NCI-H526 treated with DMSO at 0.1 percent for 48 hours (cell line): ENCODE results near the gene MST1R.

Source experiments
- DNase-seq: peaks from one replicate; lab custom pipeline; 2025; lab: John Stamatoyannopoulos, UW

The MST1R gene

DNA sequence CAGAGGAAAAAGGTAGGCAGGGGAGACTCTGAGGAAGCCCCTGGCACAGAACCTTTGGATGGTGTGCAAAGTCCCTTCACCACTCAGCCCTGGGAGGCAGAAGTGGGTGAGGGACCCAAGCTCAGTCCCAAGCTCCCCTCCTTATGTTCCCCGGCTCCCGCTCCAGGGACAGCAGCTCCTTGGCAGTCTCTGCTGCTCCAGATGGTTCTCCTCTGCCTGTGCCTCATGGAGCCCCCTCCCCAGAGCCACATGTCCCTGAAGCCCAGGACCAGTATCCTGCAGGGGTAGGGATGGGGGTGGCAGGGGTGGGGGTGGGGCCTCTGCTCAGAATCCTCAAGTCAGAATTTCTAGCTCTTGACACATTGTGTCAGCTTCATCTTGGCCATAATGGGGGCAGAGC is 26.0 kb downstream of the MST1R start:
- DNase-seq = no peak

DNA sequence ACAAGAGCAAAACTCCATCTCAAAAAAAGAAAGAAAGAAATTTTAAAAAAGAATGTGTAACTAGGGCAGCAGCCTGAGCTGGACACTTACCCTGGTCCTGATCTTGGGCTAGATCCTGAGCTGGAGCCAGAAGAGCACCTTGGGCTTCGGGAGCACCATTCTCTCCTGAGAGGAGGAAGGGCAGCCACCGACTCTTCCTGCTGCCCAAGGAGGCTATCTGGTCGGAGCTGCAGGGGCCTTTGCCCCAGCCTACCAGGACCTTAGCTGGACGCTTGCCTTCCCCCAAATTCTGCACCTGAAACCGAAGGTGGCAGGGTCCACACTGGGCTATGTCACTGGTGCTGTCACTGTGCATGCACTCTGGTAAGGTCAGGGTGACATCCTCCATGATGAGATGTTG is 27.1 kb downstream of the MST1R start:
- DNase-seq = no peak

DNA sequence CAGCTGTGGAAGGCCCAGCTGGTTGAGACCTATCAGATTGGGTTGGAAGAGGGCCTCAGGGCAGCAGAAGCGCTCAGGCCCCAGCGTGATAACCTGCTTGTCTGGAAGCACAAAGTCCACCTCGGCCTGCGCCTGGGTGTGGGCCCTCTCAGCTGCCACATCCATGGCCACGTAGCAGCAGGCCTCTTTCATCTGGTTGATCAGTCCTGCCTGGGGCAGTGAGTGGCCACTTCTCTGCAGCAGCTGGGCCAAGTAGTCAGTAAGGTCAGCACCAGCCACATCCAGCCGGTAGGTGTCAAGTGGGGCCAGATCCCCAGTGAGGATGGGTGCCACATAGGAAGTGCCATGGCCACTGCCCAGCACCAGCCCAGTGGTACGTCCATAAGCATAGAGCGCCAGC is 30.1 kb downstream of the MST1R start:
- no peak for DNase-seq

DNA sequence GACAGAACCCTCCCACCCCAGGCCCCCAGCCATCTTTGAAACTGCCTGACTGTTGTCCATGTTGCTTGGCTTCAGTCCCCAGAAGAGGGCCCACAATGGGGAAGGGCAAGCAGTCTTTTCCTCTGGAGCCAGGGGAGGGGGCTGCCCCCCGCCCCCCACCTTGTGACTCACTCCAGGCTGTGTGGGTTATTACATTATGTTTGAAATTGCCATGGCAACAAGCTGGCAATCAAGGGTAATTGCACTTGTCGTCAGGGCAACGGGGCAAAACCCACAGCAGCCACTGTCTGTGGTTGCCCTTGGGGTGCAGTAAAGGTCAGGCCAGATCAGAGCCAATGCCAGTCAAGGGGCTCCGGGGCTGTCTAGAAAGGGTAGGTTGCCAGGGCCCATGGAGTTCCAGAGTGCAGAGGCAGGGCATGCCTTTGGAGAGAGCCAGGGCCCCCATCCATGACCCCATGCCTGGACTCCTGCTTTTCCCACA is 30.8 kb downstream of the MST1R start:
- DNase-seq = no peak

DNA sequence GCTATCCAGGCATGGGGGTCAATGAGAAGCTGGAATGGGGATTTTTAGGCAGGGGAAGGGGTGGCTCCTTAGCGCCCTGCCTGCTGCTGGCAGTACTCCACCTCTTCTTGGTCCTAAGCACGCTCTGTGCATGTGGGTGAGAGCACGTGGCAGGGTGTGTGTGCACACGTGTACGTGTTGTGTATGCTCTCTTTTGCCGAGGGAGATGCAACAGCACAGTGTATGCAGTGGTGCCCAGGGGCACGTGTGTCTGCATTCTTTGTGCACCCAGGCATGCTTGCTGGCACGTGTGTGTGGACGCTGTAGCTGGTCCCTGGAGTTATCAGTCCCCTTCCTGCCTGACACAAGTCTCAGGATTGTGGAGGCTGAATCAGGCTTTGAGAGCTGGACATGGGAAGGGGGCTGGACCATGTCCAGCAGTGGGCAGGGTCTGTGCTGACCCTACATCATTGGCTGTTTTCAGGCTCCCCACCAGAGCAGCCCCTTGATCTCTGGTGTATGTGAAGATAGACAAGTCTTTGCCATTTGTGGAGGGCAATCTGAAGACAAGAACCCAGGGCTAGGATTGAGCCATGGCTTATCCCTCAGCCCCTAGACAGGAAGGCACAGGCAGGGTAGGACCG is 32.0 kb downstream of the MST1R start:
- DNase-seq = no peak

DNA sequence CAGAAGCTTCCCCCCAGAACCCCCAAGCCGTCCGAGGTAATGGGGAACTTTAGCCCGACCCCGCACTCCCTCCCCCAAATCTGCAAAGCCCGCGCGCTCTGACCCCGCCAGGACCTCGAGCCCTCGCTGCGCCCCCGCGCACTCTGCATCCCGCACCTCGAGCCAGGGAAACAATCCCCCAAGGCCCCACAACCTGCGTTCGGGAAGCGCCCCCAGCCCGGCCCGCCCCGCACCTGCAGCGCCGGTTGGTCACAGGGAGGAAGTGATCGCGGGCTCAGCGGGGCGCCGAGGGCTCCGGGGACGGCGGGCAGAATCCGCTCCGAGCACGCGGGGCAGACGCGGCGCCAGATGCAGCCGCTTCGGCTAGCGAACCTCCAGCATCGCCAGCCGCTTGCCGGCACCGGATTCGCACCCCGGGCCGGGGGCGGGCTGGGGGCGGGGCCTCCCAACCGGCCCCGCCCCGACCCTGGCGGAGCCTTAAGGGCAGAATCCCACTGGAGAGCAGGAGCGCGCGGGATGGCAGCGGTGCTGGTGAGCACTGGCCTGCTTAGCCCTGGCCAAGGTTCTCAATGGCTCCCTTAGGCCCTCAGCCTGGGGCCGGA is 34.0 kb downstream of the MST1R start, which contains the start of gene CAMKV:
Gene CAMKV, minus strand, starts transcription at position 382 of the 602 bp plus-strand sequence. CDS start 7,518 bp downstream, outside the sequence.
- DNase-seq = no peak

DNA sequence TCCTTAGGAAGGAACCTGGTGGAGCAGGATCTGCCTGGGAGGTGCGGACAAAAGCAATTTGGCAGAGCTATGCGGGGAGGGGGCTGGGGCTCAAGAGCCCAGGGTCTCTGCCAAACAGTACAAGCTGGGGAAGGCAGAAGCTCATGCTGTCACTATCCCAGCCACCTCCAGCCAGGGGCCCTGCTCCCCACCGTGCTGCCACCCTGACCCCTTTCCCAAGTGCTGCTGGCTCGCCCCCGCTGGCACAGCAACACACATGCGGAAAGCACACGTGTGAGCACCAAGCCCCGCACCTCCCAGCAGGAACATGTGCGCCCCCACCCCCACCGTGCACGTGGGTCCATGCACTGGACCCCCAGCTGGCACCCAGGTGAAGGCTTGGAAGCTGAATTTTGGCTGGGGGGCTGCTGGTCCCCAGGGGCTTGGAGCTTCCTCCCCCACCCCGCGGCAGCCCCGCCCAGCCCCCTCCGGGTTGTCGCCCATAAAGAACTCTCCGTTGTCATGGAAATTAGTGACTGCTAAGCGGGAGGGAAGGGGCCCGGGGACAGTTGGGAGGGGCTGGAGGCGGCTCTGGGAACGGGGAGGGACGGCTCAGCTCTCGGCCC is 34.7 kb downstream of the MST1R start:
- DNase-seq = no peak

DNA sequence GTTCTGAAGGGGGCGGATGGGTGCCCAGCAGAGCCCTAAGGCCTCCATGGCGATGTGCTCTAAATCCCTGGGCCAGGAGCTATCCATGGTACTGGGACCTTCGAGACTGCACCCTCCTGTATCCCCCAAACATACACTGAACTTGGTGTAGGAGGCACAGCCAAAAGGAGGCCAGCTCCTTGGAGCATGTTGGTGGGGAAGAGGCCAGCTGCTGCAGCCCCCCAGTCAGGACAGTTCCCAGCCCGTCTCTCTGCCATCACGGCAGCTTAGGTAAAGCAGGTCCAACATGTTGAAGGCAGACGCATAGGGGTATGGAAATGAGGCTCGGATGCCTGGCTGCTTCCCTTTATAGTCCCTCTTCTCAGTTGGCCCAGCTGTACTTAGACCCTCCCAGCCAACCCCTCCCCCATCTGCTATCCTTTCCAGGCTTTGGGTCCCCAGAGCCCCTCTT is 35.8 kb downstream of the MST1R start:
- DNase-seq = peak; percentile 16

DNA sequence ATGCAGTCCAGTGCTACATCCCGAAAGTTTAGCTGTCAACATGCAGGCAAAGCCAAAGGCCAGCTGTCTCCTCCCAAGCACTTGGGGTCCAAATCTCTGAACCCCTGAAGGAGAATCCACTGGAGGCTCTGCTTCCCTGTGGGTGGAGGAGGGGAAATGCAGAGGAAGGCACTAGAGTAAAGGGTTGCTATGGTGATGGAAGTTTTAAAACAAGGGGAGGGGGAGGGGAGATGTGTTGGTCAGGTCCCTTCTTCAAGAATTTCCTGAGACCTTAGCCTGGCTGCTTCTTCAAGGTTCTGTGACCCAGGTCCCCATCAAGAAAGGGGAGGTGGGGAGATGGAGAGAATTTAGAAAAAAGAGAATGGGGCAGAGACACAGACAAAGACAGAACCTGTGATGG is 36.3 kb downstream of the MST1R start:
- no peak for DNase-seq

DNA sequence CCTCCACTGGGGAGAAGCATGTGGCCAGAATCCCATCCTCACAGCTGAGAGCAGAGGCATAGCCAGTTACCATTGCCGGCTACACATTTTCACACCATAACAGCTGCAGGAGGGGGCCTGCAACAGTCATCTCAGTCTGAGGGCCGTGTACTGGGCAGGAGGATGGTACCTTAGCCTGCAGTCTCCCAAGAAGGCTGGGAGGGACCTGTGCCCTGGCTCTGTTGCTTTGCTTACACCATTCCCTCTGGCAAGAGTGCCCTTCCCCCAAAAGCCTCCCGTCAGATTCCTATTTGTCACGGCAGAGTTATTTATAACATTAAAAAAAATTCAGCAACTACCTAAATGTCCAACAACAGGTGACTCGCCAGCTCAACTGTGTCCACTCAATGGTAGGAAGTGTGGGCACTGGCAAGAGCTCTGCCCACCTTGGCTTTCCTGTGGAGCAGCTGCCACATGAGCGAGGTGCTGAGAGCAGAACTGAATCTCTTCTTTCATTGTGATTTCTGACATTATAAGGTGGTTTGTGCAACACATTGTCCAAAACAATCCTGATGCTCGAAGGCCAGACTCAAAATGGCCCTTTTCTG is 38.4 kb downstream of the MST1R start:
- no peak for DNase-seq

DNA sequence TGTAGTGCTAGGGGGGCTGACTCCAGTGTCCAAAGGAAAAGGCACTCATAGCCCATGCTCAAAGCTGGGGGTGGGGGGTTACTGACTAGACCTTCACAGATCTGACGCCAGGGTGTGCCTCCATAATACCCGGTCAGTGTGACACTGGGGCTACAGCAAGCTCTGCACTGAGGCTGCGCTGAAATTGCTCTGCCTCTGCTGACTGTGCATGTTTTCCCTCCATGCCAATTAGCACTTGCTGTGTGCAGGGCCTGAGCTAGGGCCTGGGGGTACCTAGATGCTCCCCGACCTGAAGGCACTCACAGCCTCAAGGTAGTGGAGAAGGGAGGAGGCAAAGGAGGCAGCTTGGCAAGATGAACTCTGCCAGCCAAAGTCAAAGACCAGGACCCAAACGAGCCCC is 39.2 kb downstream of the MST1R start:
- DNase-seq = no peak

DNA sequence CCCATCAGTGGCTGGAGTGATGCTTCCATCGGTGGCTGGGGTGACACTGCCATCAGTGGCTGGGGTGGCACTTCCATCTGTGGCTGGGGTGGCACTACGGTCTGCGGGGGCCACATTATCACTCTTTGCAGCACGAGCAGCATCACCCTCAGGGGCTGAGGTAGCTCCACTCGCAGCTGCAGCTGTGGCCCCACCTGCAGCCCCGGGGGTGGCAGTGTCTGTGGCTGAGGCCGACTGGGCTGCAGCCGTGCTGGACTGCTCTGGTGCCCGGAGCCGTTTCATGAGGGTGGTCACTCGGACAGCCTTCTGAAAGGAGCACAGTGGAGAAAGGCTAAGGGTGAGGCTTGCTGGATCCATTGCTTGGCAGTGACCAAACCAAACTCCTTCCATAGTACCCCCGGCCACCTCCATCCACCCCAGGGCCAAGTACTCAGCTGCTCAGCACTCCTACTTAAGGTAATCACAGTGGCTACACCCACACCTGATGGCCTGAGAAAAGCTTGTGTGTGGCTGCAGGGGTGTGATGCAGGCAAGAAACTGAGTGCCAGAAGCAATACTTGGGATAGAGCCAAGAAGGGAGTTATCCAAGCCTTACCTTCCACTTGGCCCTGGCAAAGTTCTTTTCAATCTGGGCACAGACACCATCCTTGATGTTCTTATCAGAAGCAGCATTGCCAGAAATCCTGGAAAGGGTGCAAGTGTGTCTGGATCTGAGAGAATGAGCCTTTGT is 43.9 kb downstream of the MST1R start:
- no peak for DNase-seq

DNA sequence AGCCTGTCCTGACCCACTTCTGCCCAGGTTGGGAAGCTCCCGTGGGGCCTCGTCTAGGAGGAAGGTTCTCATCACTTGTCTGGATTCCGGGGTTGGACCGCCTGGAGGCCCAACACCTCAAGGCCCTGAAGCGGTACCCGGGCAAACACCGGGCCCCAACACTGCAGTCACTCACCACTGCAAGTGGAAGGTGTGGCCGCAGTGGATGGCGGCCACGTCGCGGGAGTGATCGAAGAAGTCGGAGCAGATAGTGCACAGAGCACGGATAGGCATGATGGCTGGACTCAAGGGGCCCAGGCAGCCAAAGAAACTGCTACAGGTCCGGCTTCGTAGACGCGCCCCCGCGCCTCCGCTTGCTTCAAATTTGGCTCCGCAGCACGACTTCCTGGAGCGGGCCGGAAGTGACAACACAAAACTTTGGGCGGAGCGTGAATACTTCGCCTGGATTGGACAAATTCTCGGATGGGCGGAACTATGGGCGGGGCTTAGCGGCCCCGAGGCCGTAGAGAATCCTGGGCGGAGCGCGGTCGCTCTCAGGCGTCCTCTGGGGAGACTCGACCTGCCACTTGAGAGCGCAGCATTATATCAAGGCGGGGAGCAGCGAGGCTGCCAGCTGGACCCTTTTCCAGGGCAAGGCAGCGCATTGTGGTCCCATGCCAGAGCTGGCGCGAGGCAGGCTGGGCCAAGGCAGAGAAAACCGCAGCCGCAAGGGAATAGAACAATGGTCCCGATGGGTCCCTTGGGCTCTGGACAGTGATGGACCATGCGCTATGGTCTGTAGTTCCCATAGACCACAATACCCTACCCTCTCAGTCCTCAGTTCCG is 47.3 kb downstream of the MST1R start, which contains the start of gene TRAIP:
Gene TRAIP, minus strand, starts transcription at position 384 of the 825 bp plus-strand sequence. Its CDS starts 111 bp downstream, at position 273.
- DNase-seq = peak; percentile 78

DNA sequence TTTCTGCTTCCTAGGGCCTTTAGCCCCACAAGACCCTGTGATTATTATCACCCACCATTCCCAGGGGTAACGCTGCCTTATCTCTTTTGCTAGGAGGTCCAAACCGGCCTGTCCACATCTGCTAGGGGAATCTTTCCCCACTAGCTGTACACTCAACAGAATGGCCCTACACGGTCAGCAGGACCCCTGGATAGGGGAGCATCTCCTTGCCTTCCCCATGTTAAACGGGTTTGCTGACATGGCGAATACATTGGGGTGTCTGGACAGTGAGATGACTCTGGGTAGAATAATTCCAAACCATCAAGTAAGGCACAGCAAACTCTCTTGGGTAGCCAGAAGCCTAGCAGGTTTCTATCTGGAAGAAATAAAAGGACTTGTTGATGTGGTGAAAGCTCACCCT is 48.0 kb downstream of the MST1R start:
- no peak for DNase-seq

DNA sequence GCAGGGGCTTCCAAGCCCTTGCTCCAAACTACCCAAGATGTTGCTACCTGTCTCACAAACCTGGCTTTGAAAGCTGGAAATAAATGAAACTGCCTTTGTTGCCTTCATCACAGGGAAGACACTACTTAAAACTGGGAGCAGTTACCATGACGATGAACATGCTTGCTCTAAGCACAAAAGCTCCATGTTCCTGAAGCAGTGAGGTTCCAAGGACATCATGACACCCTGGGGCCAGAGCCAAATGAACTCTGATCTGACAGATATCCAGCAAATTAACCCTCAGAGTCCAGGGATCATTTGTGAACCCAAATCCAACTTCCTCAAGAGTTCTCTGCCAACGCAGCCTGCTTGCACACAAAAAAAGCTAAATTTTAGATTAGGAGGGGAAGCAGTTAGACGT is 58.0 kb downstream of the MST1R start:
- no peak for DNase-seq

DNA sequence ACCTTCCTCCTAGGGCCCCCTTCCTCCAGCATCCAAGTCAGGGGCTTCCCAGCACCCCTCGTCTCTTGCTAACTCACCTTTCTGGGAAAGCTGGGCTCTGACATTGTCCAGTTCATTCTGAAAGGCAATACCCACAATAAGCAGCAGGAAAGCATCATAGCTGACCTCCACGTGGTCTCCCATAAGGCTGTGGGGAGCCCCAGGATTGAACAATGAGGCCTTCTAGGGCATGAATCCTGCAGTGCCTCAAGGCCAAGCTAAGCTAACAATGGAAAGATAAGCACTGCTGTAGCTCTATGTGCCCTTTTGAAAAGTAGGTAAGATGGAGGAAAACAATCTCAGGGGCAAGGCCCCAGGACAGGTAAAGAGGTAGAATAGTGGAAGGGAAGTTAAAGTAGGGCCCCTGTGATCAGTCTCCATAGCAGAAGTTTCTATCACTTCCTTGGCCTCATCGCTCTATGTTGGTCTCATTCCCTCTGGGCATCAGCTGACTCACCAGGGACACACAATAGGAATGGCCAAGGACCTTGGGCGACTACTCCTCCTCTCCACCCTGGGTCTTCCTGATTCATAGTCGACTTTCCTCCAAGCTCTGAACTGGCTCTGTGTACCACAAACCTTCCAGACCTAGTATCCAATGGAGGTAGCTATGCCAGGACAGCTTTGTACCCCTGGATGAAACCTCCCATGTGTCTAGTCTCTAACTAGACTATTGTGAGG is 59.0 kb downstream of the MST1R start:
- DNase-seq = no peak

DNA sequence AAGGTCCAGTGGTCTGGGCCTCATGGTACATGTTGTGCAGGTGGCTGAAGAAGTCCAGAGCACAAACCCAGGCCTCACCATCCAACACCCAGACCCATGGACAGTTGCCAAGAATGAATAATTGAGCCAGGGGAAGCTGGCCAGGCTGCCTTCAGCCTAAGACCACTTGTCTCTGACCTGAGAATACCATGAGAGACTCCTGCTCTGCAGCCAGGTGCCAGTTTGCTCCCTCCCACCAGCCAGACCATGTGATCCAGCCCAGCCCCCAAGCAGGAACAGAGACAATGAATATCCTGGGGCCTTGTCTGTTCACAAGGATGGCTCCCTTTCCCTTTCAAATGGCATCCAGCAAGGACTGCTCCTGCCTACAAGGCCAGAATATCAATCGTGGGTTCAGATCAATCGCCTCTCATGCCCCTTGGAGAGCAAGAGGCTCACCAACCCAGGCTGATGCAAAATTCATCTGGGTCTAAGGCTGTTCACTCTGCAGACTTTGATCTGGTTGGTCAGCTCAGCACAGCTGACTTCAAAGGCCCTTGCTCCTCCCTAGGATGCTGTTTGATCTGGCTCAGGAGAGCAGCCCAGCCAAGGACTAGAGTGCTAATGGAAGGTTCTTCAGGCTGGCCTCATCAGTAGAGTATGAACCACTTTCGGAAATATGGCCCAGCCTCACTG is 60.7 kb downstream of the MST1R start:
- DNase-seq = no peak

DNA sequence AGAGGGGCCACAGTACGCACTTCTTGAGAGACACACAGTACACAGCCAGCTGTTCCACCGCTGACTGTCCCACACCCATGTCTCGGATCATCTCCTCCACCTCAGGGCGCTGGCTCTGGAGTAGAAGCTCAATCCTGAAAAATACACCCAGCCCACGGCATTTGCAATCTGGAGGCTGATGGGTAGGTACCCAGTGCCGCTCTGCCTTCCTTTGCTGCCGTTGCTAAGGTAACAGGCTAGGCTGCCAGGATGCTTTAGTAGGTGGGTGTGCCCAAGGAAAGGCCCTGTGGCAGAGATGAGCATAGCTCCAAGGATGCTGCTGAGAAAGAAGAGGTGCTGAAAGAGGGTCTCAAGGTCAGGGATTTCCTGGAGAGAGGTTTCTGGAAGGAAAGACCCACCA is 61.9 kb downstream of the MST1R start:
- DNase-seq = no peak

DNA sequence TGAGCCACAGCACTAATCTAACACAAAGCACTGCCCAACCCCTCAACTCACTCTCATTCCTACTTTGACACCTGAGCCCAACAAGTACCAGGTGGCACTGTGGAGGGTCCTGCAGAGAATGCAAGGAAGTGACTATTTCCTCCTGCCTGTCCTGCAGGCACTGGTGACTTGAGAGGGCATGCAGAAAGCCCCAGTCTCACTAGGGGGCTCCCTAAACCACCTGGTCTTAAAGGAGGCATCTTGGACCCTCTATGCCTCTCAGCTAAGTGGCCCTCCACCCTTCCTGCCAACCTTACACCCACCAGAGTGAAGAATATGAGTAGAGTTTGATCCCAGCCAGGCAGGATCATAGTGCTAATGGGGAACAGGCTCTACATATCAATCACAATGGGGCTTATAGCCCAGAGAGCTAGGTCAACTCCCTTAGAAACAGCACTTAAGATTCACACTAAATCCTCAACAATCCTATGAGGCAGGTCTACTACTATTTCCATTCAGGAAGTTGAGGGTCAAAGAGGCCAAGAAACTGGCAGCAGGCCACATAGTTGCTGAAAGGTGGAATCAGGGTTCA is 62.5 kb downstream of the MST1R start:
- DNase-seq = peak; percentile 12

DNA sequence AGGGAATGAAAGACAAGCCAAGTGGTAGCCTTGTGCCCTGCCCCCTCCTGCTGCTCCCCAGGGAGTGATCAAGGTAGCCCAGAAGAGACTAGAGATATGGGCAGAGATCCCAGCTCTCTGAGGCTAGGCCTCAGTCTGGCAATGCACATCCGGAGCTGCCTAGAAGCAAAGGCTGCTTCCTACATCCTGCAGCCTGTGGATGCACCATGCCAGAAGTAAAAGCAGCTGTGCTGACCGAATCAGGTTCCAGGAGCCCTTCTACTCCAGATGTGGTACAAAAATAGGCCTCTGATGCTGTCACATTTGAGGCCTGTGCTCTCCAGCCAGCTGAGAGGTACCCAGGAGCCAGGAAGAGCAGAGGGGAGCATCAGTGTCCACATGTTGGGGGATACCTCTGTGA is 63.3 kb downstream of the MST1R start:
- no peak for DNase-seq
